Neural crest cell (in vitro differentiated cells): ENCODE measurements around the gene MMD. TPM values are rescaled to one million over a fixed set of nuclear protein-coding genes. Genes with fewer than 3 reads are reported as not detected.
"Not testable (repeated sequence)": the region's sequence is repeated elsewhere in the genome, so short reads cannot be mapped to it uniquely, and the experiment has no call there.

Source experiments
- DNase-seq: peaks from one replicate; pipeline ENCODE4 v3.0.0; 2021; ENCODE audit warnings: low read depth, mixed read lengths, low spot score
- H3K27ac Mint-ChIP-seq: one replicate; pipeline ENCODE4 v1.8.0; 2021; ENCODE audit warnings: mild to moderate bottlenecking, mixed read lengths; ENCODE audit not compliant: unreplicated experiment
- H3K27me3 Mint-ChIP-seq: 2 replicates; pipeline ENCODE4 v1.8.0; 2021; ENCODE audit warnings: low read depth, mild to moderate bottlenecking, mixed read lengths
- H3K36me3 Mint-ChIP-seq: 2 replicates; pipeline ENCODE4 v1.8.0; 2021; ENCODE audit warnings: low read depth, mild to moderate bottlenecking, mixed read lengths
- H3K4me1 Mint-ChIP-seq: 2 replicates; pipeline ENCODE4 v1.8.0; 2021; ENCODE audit warnings: mixed read lengths
- H3K4me3 Mint-ChIP-seq: one replicate; pipeline ENCODE4 v1.8.0; 2021; ENCODE audit warnings: mild to moderate bottlenecking, mixed read lengths
- H3K9me3 Mint-ChIP-seq: 2 replicates; pipeline ENCODE4 v1.8.0; 2021; ENCODE audit warnings: mixed read lengths
- total RNA-seq: library from RNA; stranded (reverse); gene quantifications from 2 replicates; pipeline ENCODE4 v1.2.1, GENCODE V29; 2021
- TF ChIP-seq, protein P1 (sequence below): fragments of 200-600 bp; sonication (generic); conservative IDR thresholded peaks from 2 replicates; pipeline ENCODE4 v1.5.0; 2021; ENCODE audit warnings: antibody characterized with exemption, mild to moderate bottlenecking

The MMD gene
- total RNA-seq, 1 donor from 2014 or later = 46.6 TPM

DNA sequence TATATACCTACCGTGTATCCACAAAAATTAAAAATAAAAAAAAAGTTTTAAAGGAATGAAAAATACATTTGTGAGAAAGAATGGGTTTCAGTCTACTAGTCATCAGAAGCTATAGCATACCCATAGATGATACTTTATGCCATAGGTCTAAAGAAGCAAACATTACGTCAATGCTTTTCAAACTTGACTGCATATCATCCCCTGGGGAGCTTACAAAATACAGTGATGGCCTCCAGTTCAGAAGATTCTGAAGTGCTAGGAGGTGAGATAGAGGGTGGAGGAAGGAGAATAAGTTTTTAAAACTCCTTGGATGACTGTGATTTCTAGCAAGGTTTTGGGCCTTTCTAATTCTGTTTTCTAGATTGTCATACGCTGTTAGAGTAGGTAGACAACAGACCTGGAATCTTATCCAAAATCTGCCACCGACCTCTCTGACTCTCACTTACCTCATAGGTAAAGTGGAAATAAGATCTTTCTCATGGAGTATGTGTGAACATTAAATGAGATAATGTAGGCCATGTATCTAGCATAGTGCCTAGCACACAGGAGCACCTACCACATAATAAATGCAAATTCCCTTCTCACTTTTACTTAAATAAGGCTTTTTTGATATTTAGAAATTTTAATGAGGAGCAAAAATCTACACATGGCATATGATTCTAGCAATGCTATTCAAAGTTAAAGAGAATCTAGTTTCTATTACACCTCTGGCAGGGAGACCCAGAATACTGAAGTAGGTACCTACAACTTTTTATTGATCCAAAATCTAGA lies 12.4 kb downstream of the MMD start:
- no peaks in the 10 kb centered on the region for H3K9me3 Mint-ChIP-seq
- DNase-seq = no peak
- TF ChIP-seq, protein P1, sequence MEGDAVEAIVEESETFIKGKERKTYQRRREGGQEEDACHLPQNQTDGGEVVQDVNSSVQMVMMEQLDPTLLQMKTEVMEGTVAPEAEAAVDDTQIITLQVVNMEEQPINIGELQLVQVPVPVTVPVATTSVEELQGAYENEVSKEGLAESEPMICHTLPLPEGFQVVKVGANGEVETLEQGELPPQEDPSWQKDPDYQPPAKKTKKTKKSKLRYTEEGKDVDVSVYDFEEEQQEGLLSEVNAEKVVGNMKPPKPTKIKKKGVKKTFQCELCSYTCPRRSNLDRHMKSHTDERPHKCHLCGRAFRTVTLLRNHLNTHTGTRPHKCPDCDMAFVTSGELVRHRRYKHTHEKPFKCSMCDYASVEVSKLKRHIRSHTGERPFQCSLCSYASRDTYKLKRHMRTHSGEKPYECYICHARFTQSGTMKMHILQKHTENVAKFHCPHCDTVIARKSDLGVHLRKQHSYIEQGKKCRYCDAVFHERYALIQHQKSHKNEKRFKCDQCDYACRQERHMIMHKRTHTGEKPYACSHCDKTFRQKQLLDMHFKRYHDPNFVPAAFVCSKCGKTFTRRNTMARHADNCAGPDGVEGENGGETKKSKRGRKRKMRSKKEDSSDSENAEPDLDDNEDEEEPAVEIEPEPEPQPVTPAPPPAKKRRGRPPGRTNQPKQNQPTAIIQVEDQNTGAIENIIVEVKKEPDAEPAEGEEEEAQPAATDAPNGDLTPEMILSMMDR = no peak
- H3K27me3 Mint-ChIP-seq = no peaks in the 10 kb centered on the region
- H3K36me3 Mint-ChIP-seq = peaks cover 9% of the 10 kb centered on the region
- no peak overlapping the region for H3K27ac Mint-ChIP-seq
- H3K4me1 Mint-ChIP-seq = no peaks in the 10 kb centered on the region
- H3K4me3 Mint-ChIP-seq = no peak overlapping the region

- no peaks in the 10 kb centered on the region for H3K27me3 Mint-ChIP-seq
These were observed 13.7 kb downstream of the MMD start for GRCh38 chr17:55407641-55408566.

DNA sequence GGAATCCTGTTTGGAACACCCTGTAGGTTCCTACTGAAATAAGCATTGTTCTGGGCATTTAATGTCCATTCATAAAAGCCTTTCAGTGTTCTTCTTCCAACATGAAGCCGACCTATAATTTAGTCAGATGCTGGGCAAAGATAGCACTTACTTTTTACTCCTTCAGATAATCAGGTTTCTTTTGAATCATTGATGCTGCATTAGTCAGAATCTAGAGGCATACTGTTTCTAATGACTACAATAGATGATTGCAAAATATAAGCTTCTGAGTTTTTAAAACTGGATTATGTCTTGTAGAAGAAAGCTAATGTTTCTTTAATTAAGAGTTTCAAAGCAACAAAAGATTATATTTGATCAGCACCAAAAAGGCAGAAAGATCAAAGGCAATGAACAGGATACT lies 16.0 kb downstream of the MMD start:
- no peak overlapping the region for H3K27ac Mint-ChIP-seq
- no peaks in the 10 kb centered on the region for H3K27me3 Mint-ChIP-seq
- H3K4me3 Mint-ChIP-seq = no peak overlapping the region
- H3K9me3 Mint-ChIP-seq = no peaks in the 10 kb centered on the region
- TF ChIP-seq, protein P1 = no peak
- H3K4me1 Mint-ChIP-seq = no peaks in the 10 kb centered on the region
- H3K36me3 Mint-ChIP-seq = peaks cover 12% of the 10 kb centered on the region
- DNase-seq = no peak

More at GRCh38 chr17:55407641-55408566, 13.7 kb downstream of the MMD start:
- no peak overlapping the region for H3K27ac Mint-ChIP-seq
- TF ChIP-seq, protein P1 = no peak
- no peaks in the 10 kb centered on the region for H3K9me3 Mint-ChIP-seq
- H3K4me1 Mint-ChIP-seq = no peaks in the 10 kb centered on the region
- no peak for DNase-seq
- H3K4me3 Mint-ChIP-seq = no peak overlapping the region
- H3K36me3 Mint-ChIP-seq = peaks cover 8% of the 10 kb centered on the region

GRCh38 chr17:55404197-55404596 lies 17.4 kb downstream of the MMD start:
- peaks cover 20% of the 10 kb centered on the region for H3K36me3 Mint-ChIP-seq
- not testable (repeated sequence) for H3K27ac Mint-ChIP-seq, H3K27me3 Mint-ChIP-seq

DNA sequence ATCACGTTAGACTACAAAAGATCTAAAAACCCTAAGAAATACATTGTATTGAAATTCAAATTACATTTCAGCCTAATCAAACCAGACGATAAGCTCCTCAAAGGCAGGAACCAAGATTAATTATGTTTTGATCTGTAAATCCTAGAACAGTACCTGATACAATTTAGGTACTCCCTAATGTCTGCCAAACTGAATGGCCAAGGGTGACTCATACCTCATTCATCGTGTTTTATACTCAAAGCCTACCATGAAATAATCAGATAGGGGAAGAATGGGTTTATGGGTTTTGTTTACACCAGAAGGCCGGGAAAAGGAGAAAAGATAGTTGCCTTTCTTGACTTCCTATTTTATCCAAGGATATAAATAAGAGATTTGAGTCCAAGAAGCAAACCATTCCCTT lies 19.3 kb downstream of the MMD start:
- Mint-ChIP-seq H3K4me1 (no peaks in the 10 kb centered on the region), H3K4me3 (no peak overlapping the region), H3K27ac (no peak overlapping the region), H3K36me3 (peaks cover 29% of the 10 kb centered on the region), H3K27me3 (no peaks in the 10 kb centered on the region), H3K9me3 (no peaks in the 10 kb centered on the region)
- no peak for DNase-seq
- TF ChIP-seq, protein P1 = no peak

More at GRCh38 chr17:55404197-55404596, 17.4 kb downstream of the MMD start:
- not testable (repeated sequence) for DNase-seq, H3K9me3 Mint-ChIP-seq, H3K4me3 Mint-ChIP-seq, H3K4me1 Mint-ChIP-seq
